Measurements from ENCODE around the gene C20orf204. TPM values are rescaled to one million over a fixed set of nuclear protein-coding genes. Genes with fewer than 3 reads are reported as not detected.

C20orf204 gene
- polyA plus RNA-seq, 1 donor from 2014 or later = 6.0 TPM

DNA sequence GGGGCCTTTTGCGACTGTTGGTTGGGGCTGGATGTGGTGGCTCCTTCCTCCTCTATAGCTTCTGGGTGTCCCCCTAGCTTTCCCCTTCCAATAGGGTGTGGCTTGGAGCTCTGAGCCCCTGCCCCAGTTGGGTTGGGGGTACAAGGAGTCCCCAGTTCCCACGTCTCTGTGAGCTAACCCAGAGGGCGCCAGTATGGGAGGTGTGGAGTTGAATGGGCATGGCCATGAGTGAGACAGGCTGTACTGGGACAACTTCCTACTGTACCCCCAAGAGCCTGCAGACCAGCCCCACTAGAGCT, 1.2 kb downstream of the C20orf204 start:
- H3K9me2 ChIP-seq (ENCODE audit: insufficient read depth, low read length) = no peaks in the 10 kb centered on the region
- no peaks in the 10 kb centered on the region for H3F3A ChIP-seq (ENCODE audit: insufficient read depth, low read length, poor library complexity, severe bottlenecking)
- peaks cover 54% of the 10 kb centered on the region for H3K27me3 ChIP-seq (ENCODE audit: insufficient read depth, low read depth, low read length)
- H2AFZ ChIP-seq (ENCODE audit: low read depth, low read length) = no peak overlapping the region
- H3K27ac ChIP-seq (ENCODE audit: low read length) = no peak overlapping the region
- H4K20me1 ChIP-seq (ENCODE audit: insufficient read depth) = no peaks in the 10 kb centered on the region
- no peaks in the 10 kb centered on the region for H3K79me2 ChIP-seq (replicated peaks; ENCODE audit: insufficient read depth, low read length)
- H3K9me3 ChIP-seq (ENCODE audit: low read length) = no peaks in the 10 kb centered on the region
- TF ChIP-seq CTCF (IDR thresholded peaks at IDR 0.05; ENCODE audit: poor library complexity, severe bottlenecking) (no peak), EP300 (conservative IDR thresholded peaks at IDR 0.05; ENCODE audit: poor library complexity, severe bottlenecking) (no peak), REST (IDR thresholded peaks at IDR 0.05; ENCODE audit: borderline replicate concordance) (no peak), TAF1 (IDR thresholded peaks at IDR 0.05; ENCODE audit: low read depth) (no peak), MXI1 (conservative IDR thresholded peaks at IDR 0.05; ENCODE audit: poor library complexity, severe bottlenecking) (no peak), POLR2AphosphoS5 (IDR thresholded peaks at IDR 0.05) (no peak), RAD21 (conservative IDR thresholded peaks at IDR 0.05) (no peak), EZH2 (IDR thresholded peaks at IDR 0.05; ENCODE audit: borderline replicate concordance, insufficient read depth, low read length, poor library complexity, severe bottlenecking) (no peak), SMC3 (conservative IDR thresholded peaks at IDR 0.05; ENCODE audit: poor library complexity) (no peak)
- no peak overlapping the region for H3K4me3 ChIP-seq (ENCODE audit: low read length)
- H3K36me3 ChIP-seq (ENCODE audit: insufficient read depth, low read length) = no peaks in the 10 kb centered on the region
- H3K4me2 ChIP-seq (ENCODE audit: low read length) = no peak overlapping the region
- no peak overlapping the region for H3K9ac ChIP-seq (ENCODE audit: low read length)

- no peak for TF ChIP-seq EZH2 (IDR thresholded peaks at IDR 0.05; ENCODE audit: borderline replicate concordance, insufficient read depth, low read length, poor library complexity, severe bottlenecking)
- Histone ChIP-seq H3K4me2 (ENCODE audit: low read length) (no peak overlapping the region), H3K27ac (ENCODE audit: low read length) (no peak overlapping the region)
These were observed 1.7 kb downstream of the C20orf204 start for GRCh38 chr20:64037498-64038213.

More at GRCh38 chr20:64037498-64038213, 1.7 kb downstream of the C20orf204 start:
- Histone ChIP-seq H3K9me3 (ENCODE audit: low read length) (no peaks in the 10 kb centered on the region), H3K36me3 (ENCODE audit: insufficient read depth, low read length) (no peaks in the 10 kb centered on the region), H3K9ac (ENCODE audit: low read length) (no peak overlapping the region), H3K27me3 (ENCODE audit: insufficient read depth, low read depth, low read length) (peaks cover 58% of the 10 kb centered on the region), H3K79me2 (replicated peaks; ENCODE audit: insufficient read depth, low read length) (no peaks in the 10 kb centered on the region), H3K9me2 (ENCODE audit: insufficient read depth, low read length) (no peaks in the 10 kb centered on the region), H3F3A (ENCODE audit: insufficient read depth, low read length, poor library complexity, severe bottlenecking) (no peaks in the 10 kb centered on the region), H2AFZ (ENCODE audit: low read depth, low read length) (no peak overlapping the region), H3K4me3 (ENCODE audit: low read length) (peak overlapping the region; percentile 67), H4K20me1 (ENCODE audit: insufficient read depth) (no peaks in the 10 kb centered on the region)

Measured in neural cell (in vitro differentiated cells).